ENCODE data around the gene MRPL40. TPM values are rescaled to one million over a fixed set of nuclear protein-coding genes. Genes with fewer than 3 reads are reported as not detected.

Gene MRPL40
- total and polyA plus RNA-seq, 2 donors (not counting 3 experiments of a cell fraction or from before 2014, with no cell fraction given) = 17.5 to 27.4 TPM

DNA sequence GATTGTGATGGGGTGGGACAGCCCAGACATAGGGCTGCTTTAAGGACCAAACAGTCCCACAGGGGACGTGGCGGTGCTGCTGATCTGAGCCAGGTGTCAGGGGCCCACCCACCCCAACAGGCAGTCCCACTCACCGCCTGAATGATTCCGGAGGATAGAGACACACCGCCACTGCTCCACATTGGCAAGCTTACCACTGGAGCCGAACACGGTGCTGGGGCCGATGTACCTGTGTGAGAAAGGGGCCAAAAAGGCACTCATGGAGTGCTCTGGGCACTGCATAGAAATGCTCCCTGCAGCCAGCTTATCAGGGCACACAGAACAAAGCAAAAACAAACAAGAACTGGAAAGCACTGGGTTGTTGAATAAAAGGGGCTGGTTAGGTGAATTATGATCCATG is 26.7 kb upstream of the MRPL40 start:
- no peak for TF ChIP-seq EZH2 (IDR thresholded peaks at IDR 0.05; ENCODE audit: borderline replicate concordance, low read depth, low read length, severe bottlenecking)
- TF ChIP-seq GATA2 (IDR thresholded peaks at IDR 0.05; ENCODE audit: insufficient read depth, insufficient read length, low read depth, low read length) = no peak
- TF ChIP-seq JUN (IDR thresholded peaks at IDR 0.05; ENCODE audit: borderline replicate concordance, insufficient read depth, insufficient read length, low read depth) = no peak
- TF ChIP-seq, protein P1, sequence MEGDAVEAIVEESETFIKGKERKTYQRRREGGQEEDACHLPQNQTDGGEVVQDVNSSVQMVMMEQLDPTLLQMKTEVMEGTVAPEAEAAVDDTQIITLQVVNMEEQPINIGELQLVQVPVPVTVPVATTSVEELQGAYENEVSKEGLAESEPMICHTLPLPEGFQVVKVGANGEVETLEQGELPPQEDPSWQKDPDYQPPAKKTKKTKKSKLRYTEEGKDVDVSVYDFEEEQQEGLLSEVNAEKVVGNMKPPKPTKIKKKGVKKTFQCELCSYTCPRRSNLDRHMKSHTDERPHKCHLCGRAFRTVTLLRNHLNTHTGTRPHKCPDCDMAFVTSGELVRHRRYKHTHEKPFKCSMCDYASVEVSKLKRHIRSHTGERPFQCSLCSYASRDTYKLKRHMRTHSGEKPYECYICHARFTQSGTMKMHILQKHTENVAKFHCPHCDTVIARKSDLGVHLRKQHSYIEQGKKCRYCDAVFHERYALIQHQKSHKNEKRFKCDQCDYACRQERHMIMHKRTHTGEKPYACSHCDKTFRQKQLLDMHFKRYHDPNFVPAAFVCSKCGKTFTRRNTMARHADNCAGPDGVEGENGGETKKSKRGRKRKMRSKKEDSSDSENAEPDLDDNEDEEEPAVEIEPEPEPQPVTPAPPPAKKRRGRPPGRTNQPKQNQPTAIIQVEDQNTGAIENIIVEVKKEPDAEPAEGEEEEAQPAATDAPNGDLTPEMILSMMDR (IDR thresholded peaks at IDR 0.05; ENCODE audit: extremely low read depth in 1 of 2, insufficient read depth in 1 of 2, low read depth in 1 of 2, low read length in 2 of 2) = no peak
- no peak for TF ChIP-seq POLR2A (IDR thresholded peaks at IDR 0.05; ENCODE audit: low read depth, low read length)
- no peak for TF ChIP-seq FOS (IDR thresholded peaks at IDR 0.05; ENCODE audit: borderline replicate concordance, insufficient read depth, low read length)
- TF ChIP-seq, protein P2, sequence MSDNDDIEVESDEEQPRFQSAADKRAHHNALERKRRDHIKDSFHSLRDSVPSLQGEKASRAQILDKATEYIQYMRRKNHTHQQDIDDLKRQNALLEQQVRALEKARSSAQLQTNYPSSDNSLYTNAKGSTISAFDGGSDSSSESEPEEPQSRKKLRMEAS (IDR thresholded peaks at IDR 0.05; ENCODE audit: insufficient read depth, insufficient read length) = no peak
- TF ChIP-seq POLR2AphosphoS5 (IDR thresholded peaks at IDR 0.05; ENCODE audit: insufficient read depth, low read depth, low read length) = no peak
- no peak for TF ChIP-seq MYC (IDR thresholded peaks at IDR 0.05; ENCODE audit: low read depth, low read length)
- no peak overlapping the region for H3K27ac ChIP-seq (ENCODE audit: insufficient read depth, low read depth, low read length)
- no peaks in the 10 kb centered on the region for H3K79me2 ChIP-seq (ENCODE audit: control insufficient read depth, insufficient read depth, low read length)
- no TSS peak for BruUV-seq (replicated peaks)
- no peaks in the 10 kb centered on the region for H4K20me1 ChIP-seq (replicated peaks; ENCODE audit: control insufficient read depth, extremely low read depth, insufficient read depth, low read length)
- no peak overlapping the region for H3K4me3 ChIP-seq (replicated peaks in 1 of 3; ENCODE audit: insufficient read depth in 1 of 3, low read depth in 1 of 3, low read length in 3 of 3)
- no peak overlapping the region for H3K4me2 ChIP-seq (ENCODE audit: insufficient read depth, low read length)
- FAIRE-seq (no peak), DNase-seq (ENCODE audit: low read depth, low spot score) (no peak)
- no peak overlapping the region for H2AFZ ChIP-seq (ENCODE audit: low read depth, low read length)
- dilution Hi-C loops (cut with MboI; ENCODE audit: extremely low pct_ligation_motif_present, low sequenced_read_pairs) (no loop called here), intact Hi-C loops (cut with micrococcal nuclease) (no loop called here)
- POLR2A ChIA-PET = no interaction called here
- H3K36me3 ChIP-seq (ENCODE audit: control insufficient read depth in 2 of 2, extremely low read depth in 1 of 2, insufficient read depth in 2 of 2, low read length in 2 of 2) = peaks cover 6 to 21% of the 10 kb centered on the region in 2 experiments
- no peaks in the 10 kb centered on the region for H3K4me1 ChIP-seq (ENCODE audit: control insufficient read depth, extremely low read depth, insufficient read depth, low read length)
- H3K9ac ChIP-seq (replicated peaks; ENCODE audit: extremely low read depth, insufficient read depth, low read length) = no peak overlapping the region
- CTCF ChIA-PET = no interaction called here
- no peaks in the 10 kb centered on the region for H3K9me3 ChIP-seq (replicated peaks; ENCODE audit: control insufficient read depth, insufficient read depth, low read length)
- no peaks in the 10 kb centered on the region for H3K27me3 ChIP-seq (ENCODE audit: control insufficient read depth in 2 of 2, insufficient read depth in 2 of 2, low read length in 2 of 2)
- no peaks in the 10 kb centered on the region for H3K9me1 ChIP-seq (replicated peaks; ENCODE audit: control insufficient read depth, extremely low read depth, insufficient read depth, low read length)

Data from endothelial cell of umbilical vein (primary cell).